Measurements from ENCODE around the gene KLK2. TPM values are rescaled to one million over a fixed set of nuclear protein-coding genes. Genes with fewer than 3 reads are reported as not detected.

KLK2 gene
- total RNA-seq, 1 experiment from 2014 or later, result not detected

GRCh38 chr19:50908336-50908735 lies 35.1 kb downstream of the KLK2 start:
- DNase-seq (ENCODE audit: low read depth, low spot score) (no peak), ATAC-seq (no peak)
- RAD21 ChIA-PET (ENCODE audit: low non-redundant PET in 1 of 2, low total read pairs in 2 of 2, uncharacterized antibody in 2 of 2, unreplicated experiment in 2 of 2), result no interaction called here
- POLR2A ChIA-PET, result no interaction called here
- intact Hi-C loops (cut with micrococcal nuclease), result loop anchor here (5.0 kb wide), 1 partner anchor 189 kb away; no protein-coding TSS in a partner anchor
- H3K27ac ChIP-seq (ENCODE audit: low read depth, low read length), result no peak overlapping the region
- peaks cover 8% of the 10 kb centered on the region; the same call in 1 of the 2 replicates for H3K27me3 ChIP-seq (ENCODE audit: insufficient read depth, low read length)
- no TSS peak for BruUV-seq (replicated peaks)
- H3K4me3 ChIP-seq (replicated peaks in 1 of 2; ENCODE audit: low read depth in 1 of 2, low read length in 2 of 2), result no peak overlapping the region
- H4K20me1 ChIP-seq (ENCODE audit: insufficient read depth), result no peaks in the 10 kb centered on the region
- no peak overlapping the region for H3K4me2 ChIP-seq (ENCODE audit: low read length)
- CTCF ChIA-PET, result interaction anchor here (1.2 to 2.4 kb wide), 2 partner anchors 13 to 94 kb away, joined by 4 to 19 read pairs; no protein-coding TSS in a partner anchor
- H3K9ac ChIP-seq (ENCODE audit: low read length), result no peak overlapping the region
- H3K36me3 ChIP-seq (ENCODE audit: control insufficient read depth in 1 of 2, insufficient read depth in 2 of 2, low read length in 2 of 2), result no peaks in the 10 kb centered on the region
- no peaks in the 10 kb centered on the region for H3K9me2 ChIP-seq (ENCODE audit: insufficient read depth)
- H2AFZ ChIP-seq (ENCODE audit: low read depth, low read length, poor library complexity, severe bottlenecking), result no peak overlapping the region
- TF ChIP-seq ZBTB33 (IDR thresholded peaks at IDR 0.05; ENCODE audit: extremely low read depth, insufficient replicate concordance, low read length), result no peak
- no peak for TF ChIP-seq SP1 (IDR thresholded peaks at IDR 0.05; ENCODE audit: low read depth)
- H3K9me3 ChIP-seq (ENCODE audit: control insufficient read depth in 1 of 2, insufficient read depth in 1 of 2, low read depth in 1 of 2, low read length in 2 of 2), result no peaks in the 10 kb centered on the region
- H3K4me1 ChIP-seq (ENCODE audit: control insufficient read depth in 1 of 2, insufficient read depth in 2 of 2, low read length in 2 of 2), result peaks cover 4 to 26% of the 10 kb centered on the region in 2 experiments; a peak in 3 of 4 replicates
- no peaks in the 10 kb centered on the region for H3K79me2 ChIP-seq (ENCODE audit: insufficient read depth, low read length)

- no peaks in the 10 kb centered on the region for H3K9me3 ChIP-seq (ENCODE audit: control insufficient read depth in 1 of 2, insufficient read depth in 1 of 2, low read depth in 1 of 2, low read length in 2 of 2)
- no peak overlapping the region for H3K9ac ChIP-seq (ENCODE audit: low read length)
- RAD21 ChIA-PET (ENCODE audit: low non-redundant PET in 1 of 2, low total read pairs in 2 of 2, uncharacterized antibody in 2 of 2, unreplicated experiment in 2 of 2), result interaction anchor here (0.6 to 0.7 kb wide), 4 partner anchors 13 to 115 kb away, joined by 3 to 5 read pairs (median 4); no protein-coding TSS in a partner anchor
- peak overlapping the region; percentile 92 for H2AFZ ChIP-seq (ENCODE audit: low read depth, low read length, poor library complexity, severe bottlenecking)
- H3K4me1 ChIP-seq (ENCODE audit: control insufficient read depth in 1 of 2, insufficient read depth in 2 of 2, low read length in 2 of 2), result peaks cover 4 to 26% of the 10 kb centered on the region in 2 experiments; a peak in 3 of 4 replicates
- H3K27me3 ChIP-seq (ENCODE audit: insufficient read depth, low read length), result peaks cover 9% of the 10 kb centered on the region
- peak overlapping the region; percentile 27 to 55 for H3K4me3 ChIP-seq (replicated peaks in 1 of 2; ENCODE audit: low read depth in 1 of 2, low read length in 2 of 2)
- peak; percentile 97 for ATAC-seq
- POLR2A ChIA-PET, result interaction anchor here (1.2 kb wide), 1 partner anchor 13 kb away, joined by 3 read pairs; no protein-coding TSS in a partner anchor
- peak; percentile 85 for DNase-seq (ENCODE audit: low read depth, low spot score)
- intact Hi-C loops (cut with micrococcal nuclease), result loop anchor here (5.0 kb wide), 1 partner anchor 188 kb away; no protein-coding TSS in a partner anchor
- CTCF ChIA-PET, result interaction anchor here (0.7 to 2.4 kb wide), 6 partner anchors 12 to 187 kb away, joined by 3 to 19 read pairs (median 4); no protein-coding TSS in a partner anchor
- no peaks in the 10 kb centered on the region for H3K79me2 ChIP-seq (ENCODE audit: insufficient read depth, low read length)
- no peak overlapping the region for H3K27ac ChIP-seq (ENCODE audit: low read depth, low read length)
- no peaks in the 10 kb centered on the region for H4K20me1 ChIP-seq (ENCODE audit: insufficient read depth)
- H3K36me3 ChIP-seq (ENCODE audit: control insufficient read depth in 1 of 2, insufficient read depth in 2 of 2, low read length in 2 of 2), result no peaks in the 10 kb centered on the region
- peak overlapping the region; percentile 93 for H3K4me2 ChIP-seq (ENCODE audit: low read length)
- no peaks in the 10 kb centered on the region for H3K9me2 ChIP-seq (ENCODE audit: insufficient read depth)
- no TSS peak for BruUV-seq (replicated peaks)
- TF ChIP-seq ZNF274 (IDR thresholded peaks at IDR 0.05; ENCODE audit: low read depth, low read length) (no peak), JUND (IDR thresholded peaks at IDR 0.05) (no peak), POLR2AphosphoS5 (IDR thresholded peaks at IDR 0.05; ENCODE audit: low read depth, low read length) (no peak), ZBTB33 (IDR thresholded peaks at IDR 0.05; ENCODE audit: extremely low read depth, insufficient replicate concordance, low read length) (no peak), EGR1 (IDR thresholded peaks at IDR 0.05; ENCODE audit: low read depth) (no peak), ATF3 (IDR thresholded peaks at IDR 0.05) (no peak), SRF (IDR thresholded peaks at IDR 0.05; ENCODE audit: low read depth) (no peak)
Observed at GRCh38 chr19:50909240-50910070, 36.2 kb downstream of the KLK2 start.

All from HCT116 (cell line).